OCI-LY3 (cell line): ENCODE results near the gene NSUN3.

Experiments used
- EZH2phosphoT487 ChIP-seq: fragments of 200-600 bp; shearing (Covaris generic); IDR thresholded peaks from 2 replicates; pipeline ENCODE4 v1.6.1; 2018; ENCODE audit warnings: antibody characterized with exemption, mixed run types, low read depth
- TF ChIP-seq, protein P1 (sequence below): fragments of 200-600, 300-600 bp; sonication (generic); IDR thresholded peaks from 2 replicates; pipeline ENCODE4 v1.5.1; 2014; ENCODE audit warnings: antibody characterized with exemption, low read length, low read depth

DNA sequence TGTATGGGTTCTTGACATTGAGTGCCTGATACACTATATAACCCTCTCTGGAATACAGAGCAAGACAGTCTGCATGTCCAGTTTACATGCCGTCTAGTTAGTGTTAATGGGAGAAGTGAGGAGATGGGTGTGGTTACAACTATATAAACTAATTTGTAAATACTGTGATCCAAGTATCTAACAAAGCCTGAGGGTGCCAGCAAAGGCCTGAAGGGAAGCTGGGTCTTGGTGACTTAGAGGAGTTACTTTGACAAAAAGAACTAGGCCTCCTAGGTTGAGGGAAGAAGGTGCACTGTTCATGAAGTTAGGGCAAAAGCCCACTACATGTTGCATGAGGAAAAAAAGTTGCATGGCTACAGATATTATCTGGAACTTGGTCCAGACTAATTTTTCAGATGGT is 2.3 kb downstream of the NSUN3 start:
- TF ChIP-seq, protein P1, sequence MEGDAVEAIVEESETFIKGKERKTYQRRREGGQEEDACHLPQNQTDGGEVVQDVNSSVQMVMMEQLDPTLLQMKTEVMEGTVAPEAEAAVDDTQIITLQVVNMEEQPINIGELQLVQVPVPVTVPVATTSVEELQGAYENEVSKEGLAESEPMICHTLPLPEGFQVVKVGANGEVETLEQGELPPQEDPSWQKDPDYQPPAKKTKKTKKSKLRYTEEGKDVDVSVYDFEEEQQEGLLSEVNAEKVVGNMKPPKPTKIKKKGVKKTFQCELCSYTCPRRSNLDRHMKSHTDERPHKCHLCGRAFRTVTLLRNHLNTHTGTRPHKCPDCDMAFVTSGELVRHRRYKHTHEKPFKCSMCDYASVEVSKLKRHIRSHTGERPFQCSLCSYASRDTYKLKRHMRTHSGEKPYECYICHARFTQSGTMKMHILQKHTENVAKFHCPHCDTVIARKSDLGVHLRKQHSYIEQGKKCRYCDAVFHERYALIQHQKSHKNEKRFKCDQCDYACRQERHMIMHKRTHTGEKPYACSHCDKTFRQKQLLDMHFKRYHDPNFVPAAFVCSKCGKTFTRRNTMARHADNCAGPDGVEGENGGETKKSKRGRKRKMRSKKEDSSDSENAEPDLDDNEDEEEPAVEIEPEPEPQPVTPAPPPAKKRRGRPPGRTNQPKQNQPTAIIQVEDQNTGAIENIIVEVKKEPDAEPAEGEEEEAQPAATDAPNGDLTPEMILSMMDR: no peak
- no peak for TF ChIP-seq EZH2phosphoT487
